ENCODE data around the gene GRID2.

GRID2 gene

GRCh38 chr4:93501946-93502345, 1198.2 kb downstream of the GRID2 start:
- DNase-seq (ENCODE audit: low read depth, low spot score) = no peak

- DNase-seq (ENCODE audit: low read depth, low spot score) = no peak
Measured at GRCh38 chr4:93502991-93503390, 1199.2 kb downstream of the GRID2 start.

DNA sequence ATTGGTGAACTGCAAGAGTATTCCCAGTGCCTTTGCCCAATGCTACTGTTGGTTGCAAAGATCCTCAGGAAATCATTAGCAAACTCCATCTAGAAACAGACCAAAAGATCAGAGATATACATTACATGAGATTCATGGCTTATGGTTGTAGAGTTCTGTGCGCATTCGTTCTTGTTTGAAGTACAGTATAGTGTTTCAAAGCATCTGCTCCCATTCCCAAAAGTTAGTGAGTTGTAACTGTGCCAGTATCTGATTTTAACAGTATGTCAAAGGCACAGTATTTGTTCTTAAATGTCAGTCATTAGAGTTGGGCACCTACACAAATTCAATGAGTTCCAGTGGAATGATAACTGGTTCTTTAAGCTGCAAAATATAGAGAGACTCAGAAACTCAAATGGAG, 1210.1 kb downstream of the GRID2 start:
- no peak for DNase-seq (ENCODE audit: low read depth, low spot score)

- no peak for DNase-seq (ENCODE audit: low read depth, low spot score)
Measured at GRCh38 chr4:93515208-93515607, 1211.4 kb downstream of the GRID2 start.

DNA sequence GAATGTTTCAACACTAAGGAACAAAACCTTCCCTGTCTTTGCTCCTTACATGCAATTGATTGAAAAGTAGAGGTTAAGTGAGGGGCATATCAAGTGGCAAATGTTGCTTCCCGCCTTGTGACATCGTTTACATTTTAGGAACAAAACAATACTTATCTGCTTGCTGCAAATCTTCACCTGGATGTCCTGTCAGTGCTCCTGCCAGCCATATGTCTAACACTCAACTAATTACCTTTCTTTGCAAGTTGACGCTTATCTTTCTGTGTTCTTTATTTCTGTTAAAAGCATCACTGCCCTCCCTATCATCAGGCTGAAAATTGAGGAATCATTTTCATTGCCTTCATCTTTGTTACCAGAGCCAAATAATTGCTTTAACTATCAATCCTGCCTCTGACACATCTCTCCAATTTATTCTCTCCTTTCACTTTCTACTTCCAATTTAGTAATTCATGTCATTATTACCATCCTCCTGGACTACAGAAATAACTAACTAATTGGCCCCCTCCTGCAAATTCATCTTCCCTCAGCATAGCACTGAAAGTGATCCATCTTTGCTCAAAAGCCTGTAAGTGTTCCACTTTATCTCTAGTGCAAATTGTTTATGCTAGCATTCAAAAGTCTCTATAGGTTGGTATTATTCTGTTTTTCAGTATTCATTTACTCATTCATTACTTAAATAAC, 1226.1 kb downstream of the GRID2 start:
- DNase-seq (ENCODE audit: low read depth, low spot score) = no peak

- no peak for DNase-seq (ENCODE audit: low read depth, low spot score)
Measured at GRCh38 chr4:93532234-93532633, 1228.5 kb downstream of the GRID2 start.

DNA sequence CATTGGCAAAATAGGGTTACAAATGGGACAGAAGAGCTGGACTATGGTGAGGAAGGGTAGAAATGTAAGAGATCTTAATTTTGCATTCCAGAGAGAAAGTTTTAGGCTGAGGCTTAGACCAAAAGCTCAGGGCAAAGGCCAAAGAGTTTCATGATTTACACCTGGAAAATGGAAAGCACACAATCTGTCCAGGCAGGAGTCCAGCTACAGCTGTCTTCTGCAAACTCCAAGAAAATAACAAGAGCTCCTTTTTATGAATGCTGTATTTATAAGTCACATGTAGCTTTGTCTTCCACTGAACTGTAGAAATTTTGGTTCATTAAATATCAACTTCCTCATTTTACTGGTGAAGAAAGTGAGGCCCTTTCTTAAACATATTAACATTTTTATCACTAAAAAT, 1236.8 kb downstream of the GRID2 start:
- no peak for DNase-seq (ENCODE audit: low read depth, low spot score)

GRCh38 chr4:93561842-93562241, 1258.1 kb downstream of the GRID2 start:
- DNase-seq (ENCODE audit: low read depth, low spot score) = no peak

DNA sequence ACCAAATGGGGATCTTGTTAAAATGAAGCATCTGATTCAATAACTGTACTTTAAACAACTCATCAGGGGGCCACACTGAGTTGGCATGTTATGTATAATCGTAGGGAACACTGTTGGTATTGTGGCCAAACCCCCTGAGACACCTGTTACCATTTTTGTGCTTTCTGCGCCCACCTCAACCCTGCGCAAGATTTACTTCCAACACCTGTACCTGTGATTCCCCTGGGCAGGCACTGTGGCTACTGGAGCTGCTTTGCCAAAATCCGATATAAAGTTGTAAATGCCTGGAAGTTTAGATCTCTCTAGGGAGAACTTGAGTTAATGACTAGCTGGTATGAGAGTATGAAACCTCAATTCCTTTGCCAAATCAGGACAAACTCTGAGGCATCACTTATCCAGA, 1265.0 kb downstream of the GRID2 start:
- DNase-seq (ENCODE audit: low read depth, low spot score) = no peak

DNA sequence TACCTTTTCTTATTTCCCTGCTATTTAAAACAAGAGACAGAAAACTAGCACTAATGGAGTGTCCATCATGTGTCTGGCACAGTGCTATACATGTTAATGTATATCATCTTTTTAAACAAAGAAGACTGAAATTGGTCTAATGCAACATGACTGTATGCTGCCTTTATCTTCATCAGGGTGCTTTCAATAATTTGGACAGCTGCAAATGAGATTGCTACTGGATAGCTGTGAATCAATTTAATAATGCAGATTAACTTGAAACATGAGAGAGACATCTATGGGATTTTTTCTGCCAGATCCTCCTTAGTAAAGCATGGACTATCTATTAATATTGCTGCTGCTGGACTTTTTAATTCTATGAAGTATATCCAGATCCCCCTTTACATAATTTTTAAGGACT, 1269.5 kb downstream of the GRID2 start:
- DNase-seq (ENCODE audit: low read depth, low spot score) = no peak

DNA sequence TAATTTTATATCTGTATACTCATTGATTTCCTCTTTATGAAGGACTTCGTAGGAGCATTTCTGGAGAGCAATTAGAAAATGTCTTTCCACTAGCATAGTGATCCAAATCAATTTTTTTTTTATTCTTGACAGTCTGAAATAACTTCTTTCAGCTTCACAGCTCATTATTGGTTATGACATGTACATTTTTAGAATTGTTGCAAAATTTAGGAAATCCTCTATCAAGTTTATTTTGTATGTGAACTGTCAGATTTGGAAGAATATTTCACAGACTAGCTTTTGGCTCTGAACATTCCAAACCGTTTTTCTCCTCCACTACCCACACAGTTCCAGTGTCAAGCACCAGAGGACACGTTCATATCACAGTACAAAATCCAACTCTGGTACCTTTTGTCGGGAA, 1275.2 kb downstream of the GRID2 start:
- no peak for DNase-seq (ENCODE audit: low read depth, low spot score)

DNA sequence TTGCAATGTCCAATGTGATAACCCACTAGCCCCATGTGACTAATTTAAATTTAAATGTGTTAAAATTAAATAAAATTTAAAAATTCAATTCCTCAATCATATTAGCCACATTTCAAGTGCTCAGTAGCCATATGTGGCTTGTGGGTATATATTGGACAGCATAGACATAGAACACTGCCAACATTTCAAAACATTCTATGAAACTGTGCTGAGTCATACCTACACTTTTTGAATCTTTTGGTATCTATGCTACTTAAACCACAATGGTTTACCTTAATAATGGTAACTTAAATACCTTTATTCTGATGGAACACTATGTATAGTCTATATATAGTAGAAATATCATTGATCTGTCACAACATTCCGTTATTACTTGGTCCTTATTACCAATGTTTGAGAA, 1301.4 kb downstream of the GRID2 start:
- no peak for DNase-seq (ENCODE audit: low read depth, low spot score)

- no peak for DNase-seq (ENCODE audit: low read depth, low spot score)
Measured at GRCh38 chr4:93617606-93618005, 1313.8 kb downstream of the GRID2 start.

DNA sequence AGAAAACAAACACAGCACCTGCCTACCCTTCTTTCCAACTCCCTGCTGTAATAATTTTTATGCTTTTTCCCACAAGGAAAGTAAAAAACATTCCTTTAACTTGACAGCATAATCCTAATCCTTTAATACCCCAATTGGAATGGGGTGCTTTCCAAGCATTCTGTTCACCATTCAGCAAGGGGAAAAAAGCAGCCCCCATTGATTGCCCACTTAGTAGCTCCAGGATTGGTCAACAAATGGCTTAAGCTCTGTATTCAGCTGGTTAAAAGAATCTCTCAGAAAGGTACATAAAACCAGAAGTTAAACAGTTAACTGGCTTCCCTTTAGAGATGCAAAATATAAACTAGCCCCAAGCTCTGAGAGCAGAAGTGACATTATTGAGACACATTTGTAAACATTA, 1330.0 kb downstream of the GRID2 start:
- DNase-seq (ENCODE audit: low read depth, low spot score) = no peak

- no peak for DNase-seq (ENCODE audit: low read depth, low spot score)
Measured at GRCh38 chr4:93635943-93636342, 1332.2 kb downstream of the GRID2 start.

GRCh38 chr4:93645120-93645519, 1341.4 kb downstream of the GRID2 start:
- no peak for DNase-seq (ENCODE audit: low read depth, low spot score)

- DNase-seq (ENCODE audit: low read depth, low spot score) = no peak
Measured at GRCh38 chr4:93646233-93646930, 1342.6 kb downstream of the GRID2 start.

GRCh38 chr4:93648258-93648657, 1344.5 kb downstream of the GRID2 start:
- no peak for DNase-seq (ENCODE audit: low read depth, low spot score)

DNA sequence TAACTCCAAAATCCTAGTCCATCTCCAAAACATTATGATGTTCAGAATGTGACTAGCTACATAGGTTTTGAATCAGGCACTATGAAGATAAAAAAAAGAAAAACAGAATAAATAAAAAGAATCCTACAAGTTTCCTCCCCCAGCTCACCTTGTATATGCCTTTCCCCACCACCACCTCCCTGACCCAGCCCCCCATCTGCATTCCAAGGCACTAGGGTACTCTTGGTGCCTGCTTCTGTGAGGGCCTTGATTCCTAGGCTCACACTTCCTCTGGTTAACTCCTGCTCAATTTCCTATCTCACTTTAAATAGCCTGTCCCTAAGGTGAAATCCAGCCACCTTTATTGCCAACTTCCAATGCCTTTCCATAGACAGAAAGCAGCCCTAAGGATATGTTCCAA, 1346.1 kb downstream of the GRID2 start:
- DNase-seq (ENCODE audit: low read depth, low spot score) = no peak

- no peak for DNase-seq (ENCODE audit: low read depth, low spot score)
Measured at GRCh38 chr4:93654211-93654610, 1350.4 kb downstream of the GRID2 start.

DNA sequence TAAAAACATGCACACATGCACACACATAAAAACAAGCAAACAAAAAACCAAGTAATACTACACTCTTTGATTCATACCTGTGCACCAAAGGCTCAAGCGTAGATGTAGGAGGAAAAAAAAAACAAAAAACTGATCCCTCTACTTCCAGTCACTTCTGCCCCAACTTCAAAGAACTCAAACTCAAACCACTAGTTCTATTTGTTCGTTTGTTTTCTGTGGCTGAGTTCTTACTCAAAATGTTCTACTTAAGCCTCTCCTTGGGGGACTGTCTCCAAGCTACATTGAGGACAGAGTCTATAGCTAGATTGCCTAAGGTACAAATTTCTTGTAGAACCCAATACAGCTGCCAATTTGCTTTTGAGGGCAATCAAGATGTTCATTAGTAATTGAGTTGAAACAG, 1353.8 kb downstream of the GRID2 start:
- DNase-seq (ENCODE audit: low read depth, low spot score) = no peak

GRCh38 chr4:93658443-93658842, 1354.7 kb downstream of the GRID2 start:
- no peak for DNase-seq (ENCODE audit: low read depth, low spot score)

DNA sequence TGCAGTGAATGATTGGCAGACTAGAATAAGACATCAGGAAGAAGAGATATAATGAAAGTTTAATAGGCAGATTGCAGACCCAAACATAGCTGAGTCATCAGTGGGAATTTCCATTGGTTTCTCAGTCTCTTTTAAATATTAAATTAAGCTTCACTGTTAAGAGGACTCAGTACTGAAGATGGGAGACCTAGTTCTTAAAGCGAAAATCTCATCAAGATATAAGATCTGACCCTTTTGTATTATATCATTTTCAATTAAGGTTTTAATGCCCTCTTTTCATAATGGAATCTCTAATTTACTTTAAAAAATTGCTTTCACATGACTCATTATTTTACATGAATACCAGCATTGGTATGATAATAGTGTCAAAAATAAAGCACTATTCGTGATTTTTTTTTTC, 1355.9 kb downstream of the GRID2 start:
- DNase-seq (ENCODE audit: low read depth, low spot score) = no peak

GRCh38 chr4:93660036-93660435, 1356.3 kb downstream of the GRID2 start:
- DNase-seq (ENCODE audit: low read depth, low spot score) = no peak

All from activated CD4-positive, CD25-positive, alpha-beta regulatory T cell treated with anti-CD3 and anti-CD28 coated beads, Interleukin-2, amount 50 U/mL, for 16 hours (primary cell).